Neural cell (in vitro differentiated cells): ENCODE data around the gene CNNM2.

Source experiments
- POLR2AphosphoS5 ChIP-seq: IDR thresholded peaks from 2 replicates; pipeline ENCODE4 v1.6.1; 2012
- TF ChIP-seq, protein P1 (sequence below): fragments of 450-650 bp; IDR thresholded peaks from 2 replicates; pipeline ENCODE4 v1.5.1; 2014; ENCODE audit warnings: antibody characterized with exemption, mild to moderate bottlenecking, moderate library complexity; ENCODE audit not compliant: poor library complexity, severe bottlenecking

DNA sequence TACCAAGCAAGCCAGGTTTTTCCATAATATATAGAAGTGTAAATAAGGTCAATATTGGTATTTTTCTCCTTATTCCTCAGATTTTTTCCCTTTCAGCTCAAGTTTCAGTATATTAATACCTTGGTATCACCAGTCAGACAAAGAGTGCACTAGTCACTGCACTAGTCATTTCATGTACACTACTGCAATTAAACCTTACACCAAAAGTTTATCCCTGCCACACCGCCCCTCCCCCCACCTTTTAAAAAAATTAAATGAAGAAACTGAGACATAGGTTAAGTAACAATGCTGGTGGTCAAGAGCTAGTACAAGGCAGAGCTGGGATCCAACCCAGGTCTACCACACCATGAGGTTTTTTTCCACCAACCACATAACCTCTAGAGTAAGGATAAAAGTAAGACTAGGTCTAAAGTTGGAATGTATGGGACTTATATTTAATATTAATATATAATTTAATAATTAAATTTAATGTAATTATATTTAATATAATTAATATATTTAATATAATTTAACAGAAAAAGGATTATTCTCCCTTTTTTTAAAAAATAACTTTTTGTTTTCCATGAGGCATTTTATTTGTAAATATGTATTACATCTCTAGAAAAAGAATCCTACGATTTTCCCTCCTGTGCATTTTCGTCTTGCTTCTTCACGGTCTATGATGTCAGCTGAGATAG, 206.5 kb downstream of the CNNM2 start:
- TF ChIP-seq, protein P1, sequence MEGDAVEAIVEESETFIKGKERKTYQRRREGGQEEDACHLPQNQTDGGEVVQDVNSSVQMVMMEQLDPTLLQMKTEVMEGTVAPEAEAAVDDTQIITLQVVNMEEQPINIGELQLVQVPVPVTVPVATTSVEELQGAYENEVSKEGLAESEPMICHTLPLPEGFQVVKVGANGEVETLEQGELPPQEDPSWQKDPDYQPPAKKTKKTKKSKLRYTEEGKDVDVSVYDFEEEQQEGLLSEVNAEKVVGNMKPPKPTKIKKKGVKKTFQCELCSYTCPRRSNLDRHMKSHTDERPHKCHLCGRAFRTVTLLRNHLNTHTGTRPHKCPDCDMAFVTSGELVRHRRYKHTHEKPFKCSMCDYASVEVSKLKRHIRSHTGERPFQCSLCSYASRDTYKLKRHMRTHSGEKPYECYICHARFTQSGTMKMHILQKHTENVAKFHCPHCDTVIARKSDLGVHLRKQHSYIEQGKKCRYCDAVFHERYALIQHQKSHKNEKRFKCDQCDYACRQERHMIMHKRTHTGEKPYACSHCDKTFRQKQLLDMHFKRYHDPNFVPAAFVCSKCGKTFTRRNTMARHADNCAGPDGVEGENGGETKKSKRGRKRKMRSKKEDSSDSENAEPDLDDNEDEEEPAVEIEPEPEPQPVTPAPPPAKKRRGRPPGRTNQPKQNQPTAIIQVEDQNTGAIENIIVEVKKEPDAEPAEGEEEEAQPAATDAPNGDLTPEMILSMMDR = no peak
- no peak for TF ChIP-seq POLR2AphosphoS5
